ENCODE data around the gene MOK. TPM values are rescaled to one million over a fixed set of nuclear protein-coding genes. Genes with fewer than 3 reads are reported as not detected.

The MOK gene
- total RNA-seq, 1 experiment from 2014 or later: 2.0 TPM

- no peak for TF ChIP-seq AFF4 (CRISPR knock-in tag; IDR thresholded peaks at IDR 0.05; ENCODE audit: borderline replicate concordance)
These were observed 84.9 kb downstream of the MOK start (continued) for GRCh38 chr14:102220031-102220430.

- peak overlapping the region; percentile 49; the same call in 1 of the 2 replicates for H3K27ac Mint-ChIP-seq
- TF ChIP-seq CBFB (CRISPR knock-in tag; IDR thresholded peaks at IDR 0.05; ENCODE audit: low read depth) (no peak), IRF2 (CRISPR knock-in tag; IDR thresholded peaks at IDR 0.05; ENCODE audit: borderline replicate concordance, low read depth) (no peak), ZNF671 (CRISPR knock-in tag; IDR thresholded peaks at IDR 0.05) (no peak), JAZF1 (CRISPR knock-in tag; IDR thresholded peaks at IDR 0.05) (no peak), AR (CRISPR knock-in tag; IDR thresholded peaks at IDR 0.05) (no peak), SP1 (CRISPR knock-in tag; conservative IDR thresholded peaks at IDR 0.05) (no peak), USF2 (CRISPR knock-in tag; IDR thresholded peaks at IDR 0.05) (no peak), ZNF281 (CRISPR knock-in tag; IDR thresholded peaks at IDR 0.05) (no peak), ZNF396 (CRISPR knock-in tag; IDR thresholded peaks at IDR 0.05; ENCODE audit: borderline replicate concordance) (no peak), ARID4B (CRISPR knock-in tag; IDR thresholded peaks at IDR 0.05; ENCODE audit: borderline replicate concordance) (no peak), E2F5 (CRISPR knock-in tag; IDR thresholded peaks at IDR 0.05) (no peak), MXD4 (CRISPR knock-in tag; IDR thresholded peaks at IDR 0.05; ENCODE audit: borderline replicate concordance) (no peak), MAX (CRISPR knock-in tag; IDR thresholded peaks at IDR 0.05) (no peak), MLX (CRISPR knock-in tag; IDR thresholded peaks at IDR 0.05) (no peak), FOXP4 (CRISPR knock-in tag; IDR thresholded peaks at IDR 0.05) (no peak)
These were observed 85.6 kb downstream of the MOK start for GRCh38 chr14:102219316-102219715.

More at GRCh38 chr14:102219316-102219715, 85.6 kb downstream of the MOK start:
- ChIA-PET POLR2A (no interaction called here), CTCF (no interaction called here)
- no peak for DNase-seq (ENCODE audit: low spot score)
- Mint-ChIP-seq H3K27me3 (ENCODE audit: low read depth) (no peaks in the 10 kb centered on the region), H3K9me3 (no peaks in the 10 kb centered on the region), H3K36me3 (peaks cover 4% of the 10 kb centered on the region), H3K4me3 (no peak overlapping the region), H3K4me1 (peaks cover 29% of the 10 kb centered on the region)
- no peak for ATAC-seq

Data from WTC11 (cell line).